Loucy (cell line): ENCODE results near the gene KSR2.

ENCODE experiments used
- H2AFZ ChIP-seq: fragments of 200-600 bp; sonication (generic); 2 replicates; pipeline ENCODE4 v1.6.0; 2016; ENCODE audit warnings: antibody characterized with exemption, mild to moderate bottlenecking, low read length, moderate library complexity
- H3F3A ChIP-seq: fragments of 200-600 bp; 2 replicates; pipeline ENCODE4 v1.6.0; 2016; ENCODE audit warnings: antibody characterized with exemption, low read depth, mild to moderate bottlenecking
- H3K27me3 ChIP-seq: fragments of 200-600 bp; sonication (generic); 2 replicates; pipeline ENCODE4 v1.6.1; 2014; ENCODE audit warnings: low read length, mild to moderate bottlenecking; ENCODE audit not compliant: insufficient read depth, poor library complexity, severe bottlenecking
- H3K36me3 ChIP-seq: fragments of 200-600 bp; sonication (generic); 2 replicates; pipeline ENCODE4 v1.6.1; 2016; ENCODE audit warnings: low read length; ENCODE audit not compliant: insufficient read depth
- H3K4me1 ChIP-seq: fragments of 200-600 bp; sonication (generic); 2 replicates; pipeline ENCODE4 v1.5.1; 2014; ENCODE audit warnings: low read length, mild to moderate bottlenecking; ENCODE audit not compliant: insufficient read depth, poor library complexity, severe bottlenecking
- H3K4me2 ChIP-seq: fragments of 200-600 bp; sonication (generic); 2 replicates; pipeline ENCODE4 v1.6.0; 2014; ENCODE audit warnings: antibody characterized with exemption, low read length, low read depth, mild to moderate bottlenecking; ENCODE audit not compliant: poor library complexity, severe bottlenecking
- H3K4me3 ChIP-seq: fragments of 200-600 bp; sonication (generic); 2 replicates; pipeline ENCODE4 v1.5.1; 2014; ENCODE audit warnings: low read length, mild to moderate bottlenecking, mixed read lengths; ENCODE audit not compliant: poor library complexity, severe bottlenecking
- H3K79me2 ChIP-seq: fragments of 200-600 bp; sonication (generic); 2 replicates; pipeline ENCODE4 v1.6.1; 2014; ENCODE audit warnings: low read length; ENCODE audit not compliant: insufficient read depth
- H3K9ac ChIP-seq: fragments of 200-600 bp; sonication (generic); 2 replicates; pipeline ENCODE4 v1.6.0; 2014; ENCODE audit warnings: mild to moderate bottlenecking, low read depth, low read length, moderate library complexity; ENCODE audit not compliant: poor library complexity, severe bottlenecking
- H3K9me2 ChIP-seq: fragments of 200-600 bp; sonication (generic); replicated peaks from 2 replicates; pipeline ENCODE4 v1.6.1; 2016; ENCODE audit warnings: low read depth, low read length, mixed read lengths
- H3K9me3 ChIP-seq: fragments of 200-600 bp; sonication (generic); 2 replicates; pipeline ENCODE4 v1.6.1; 2014; ENCODE audit warnings: mild to moderate bottlenecking, antibody characterized with exemption, low read length, low read depth; ENCODE audit not compliant: insufficient read depth
- H4K20me1 ChIP-seq: fragments of 200-600 bp; sonication (generic); 2 replicates; pipeline ENCODE4 v1.6.0; 2014; ENCODE audit warnings: antibody characterized with exemption, low read length, mild to moderate bottlenecking; ENCODE audit not compliant: insufficient read depth, poor library complexity, severe bottlenecking
- CTCF ChIP-seq: fragments of 200-600 bp; sonication (generic); conservative IDR thresholded peaks from 2 replicates; pipeline ENCODE4 v1.5.1; 2014; ENCODE audit warnings: mild to moderate bottlenecking, antibody characterized with exemption, low read length
- EZH2phosphoT487 ChIP-seq: fragments of 200-600 bp; IDR thresholded peaks from 2 replicates; pipeline ENCODE4 v1.6.1; 2018; ENCODE audit warnings: antibody characterized with exemption, mild to moderate bottlenecking, moderate library complexity, borderline replicate concordance

The KSR2 gene

GRCh38 chr12:117577122-117577657 lies 391.6 kb downstream of the KSR2 start:
- Histone ChIP-seq H3K27me3 (no peaks in the 10 kb centered on the region), H3K4me3 (no peak overlapping the region)

GRCh38 chr12:117576053-117576452 lies 392.7 kb downstream of the KSR2 start:
- no peak overlapping the region for H3K4me3 ChIP-seq
- H3K36me3 ChIP-seq: no peaks in the 10 kb centered on the region
- no peak overlapping the region for H3K4me2 ChIP-seq
- H4K20me1 ChIP-seq: no peaks in the 10 kb centered on the region
- H3K4me1 ChIP-seq: no peaks in the 10 kb centered on the region
- H3K79me2 ChIP-seq: no peaks in the 10 kb centered on the region
- H3K27me3 ChIP-seq: no peaks in the 10 kb centered on the region
- H2AFZ ChIP-seq: no peak overlapping the region
- no peak overlapping the region for H3K9ac ChIP-seq
- no peaks in the 10 kb centered on the region for H3F3A ChIP-seq
- no peaks in the 10 kb centered on the region for H3K9me3 ChIP-seq
- no peak for TF ChIP-seq CTCF
- no peak for TF ChIP-seq EZH2phosphoT487
- no peaks in the 10 kb centered on the region for H3K9me2 ChIP-seq

More at GRCh38 chr12:117577122-117577657, 391.6 kb downstream of the KSR2 start:
- TF ChIP-seq CTCF: no peak
- TF ChIP-seq EZH2phosphoT487: no peak
- Histone ChIP-seq H3K9ac (no peak overlapping the region), H3K9me3 (no peaks in the 10 kb centered on the region), H3K79me2 (no peaks in the 10 kb centered on the region), H3K4me2 (no peak overlapping the region), H3K4me1 (no peaks in the 10 kb centered on the region), H3K36me3 (no peaks in the 10 kb centered on the region), H3K9me2 (no peaks in the 10 kb centered on the region), H4K20me1 (no peaks in the 10 kb centered on the region), H3F3A (no peaks in the 10 kb centered on the region), H2AFZ (no peak overlapping the region)

- Histone ChIP-seq H3K4me1 (no peaks in the 10 kb centered on the region), H3F3A (no peaks in the 10 kb centered on the region), H3K9ac (no peak overlapping the region), H3K9me2 (no peaks in the 10 kb centered on the region), H3K27me3 (no peaks in the 10 kb centered on the region), H2AFZ (no peak overlapping the region), H3K79me2 (no peaks in the 10 kb centered on the region), H3K36me3 (no peaks in the 10 kb centered on the region), H4K20me1 (no peaks in the 10 kb centered on the region), H3K4me3 (no peak overlapping the region), H3K4me2 (no peak overlapping the region), H3K9me3 (no peaks in the 10 kb centered on the region)
- TF ChIP-seq CTCF: no peak
- no peak for TF ChIP-seq EZH2phosphoT487
These were observed 394.1 kb downstream of the KSR2 start for GRCh38 chr12:117574655-117575054.
